ENCODE measurements around the gene ATN1.

Gene ATN1

DNA sequence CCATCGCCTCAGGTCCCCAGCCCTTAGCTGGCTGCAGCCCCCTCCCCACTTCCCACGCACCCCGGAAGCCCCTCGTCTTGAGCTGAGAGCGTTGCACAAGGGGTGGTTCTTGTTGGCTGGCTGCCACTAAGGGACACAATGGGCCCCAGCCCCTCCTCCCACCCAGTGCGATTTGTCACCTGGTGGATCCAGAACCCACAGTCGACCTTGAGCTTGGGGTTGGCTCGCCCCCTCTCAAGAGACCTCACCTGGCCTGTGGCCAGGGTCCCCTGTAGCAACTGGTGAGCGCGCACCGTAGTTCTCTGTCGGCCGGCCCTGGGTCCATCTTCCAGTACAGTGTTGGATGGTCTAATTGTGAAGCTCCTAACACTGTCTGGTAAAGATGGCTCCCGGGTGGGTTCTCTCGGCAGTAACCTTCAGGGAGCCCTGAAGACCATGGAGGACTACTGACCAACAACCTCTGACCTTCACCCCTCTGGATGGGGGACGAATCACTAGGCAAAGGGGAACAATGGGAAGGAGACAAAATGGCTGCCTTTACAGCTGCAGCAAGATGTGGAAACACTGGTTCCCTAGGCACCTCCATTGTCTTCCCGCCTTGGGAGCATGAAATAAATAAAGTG is 36.1 kb downstream of the ATN1 start:
- CTCF ChIA-PET, result interaction anchor here (0.6 to 7.7 kb wide), 17 partner anchors 9 to 345 kb away, joined by 3 to 138 read pairs (median 5); partner anchors contain the start of genes C12orf57, C1R, LPCAT3 and PTPN6
- POLR2A ChIA-PET, result interaction anchor here (1.6 to 4.1 kb wide), 5 partner anchors 19 to 112 kb away, joined by 6 to 67 read pairs (median 9); partner anchors contain the start of genes C12orf57, CDCA3, RNU7-1 and SPSB2
- Histone ChIP-seq H3K4me3 (ENCODE audit: low read depth, low read length) (no peak overlapping the region), H3K9me3 (ENCODE audit: control insufficient read depth, insufficient read depth, low read depth, low read length) (no peaks in the 10 kb centered on the region), H3K27ac (ENCODE audit: extremely low read depth, low read depth, low read length) (peak overlapping the region; percentile 35; the same call in 1 of the 2 replicates), H3K4me1 (ENCODE audit: control insufficient read depth, insufficient read depth, low read length) (peaks cover 2% of the 10 kb centered on the region; the same call in 1 of the 2 replicates), H3K36me3 (ENCODE audit: control insufficient read depth in 2 of 2, insufficient read depth in 1 of 2, low read length in 2 of 2) (peaks cover 12 to 50% of the 10 kb centered on the region in 2 experiments)
- no peak for TF ChIP-seq GLI2 (tag by site-specific recombination; IDR thresholded peaks at IDR 0.05; ENCODE audit: borderline replicate concordance, low read depth)
- TF ChIP-seq HOXC10 (CRISPR knock-in tag; IDR thresholded peaks at IDR 0.05), result no peak
- no peak for TF ChIP-seq ZNF747 (tag by site-specific recombination; IDR thresholded peaks at IDR 0.05)
- 0 out of 2 replicates have a peak, but pooled peaks have one; percentile 11 for TF ChIP-seq ZFHX2 (tag by site-specific recombination; conservative IDR thresholded peaks at IDR 0.05)
- no peak for TF ChIP-seq GLIS1 (tag by site-specific recombination; IDR thresholded peaks at IDR 0.05)
- TF ChIP-seq ZNF416 (tag by site-specific recombination; IDR thresholded peaks at IDR 0.05), result no peak
- TF ChIP-seq ZSCAN23 (tag by site-specific recombination; IDR thresholded peaks at IDR 0.05), result no peak
- TF ChIP-seq RBAK (tag by site-specific recombination; IDR thresholded peaks at IDR 0.05), result no peak

GRCh38 chr12:6964605-6965025 is 36.9 kb downstream of the ATN1 start:
- TF ChIP-seq ZNF707 (tag by site-specific recombination; IDR thresholded peaks at IDR 0.05) (no peak), SCRT2 (tag by site-specific recombination; IDR thresholded peaks at IDR 0.05) (peak; percentile 34; the same call in 1 of the 2 replicates)
- peaks cover 14 to 55% of the 10 kb centered on the region in 2 experiments for H3K36me3 ChIP-seq (ENCODE audit: control insufficient read depth in 2 of 2, insufficient read depth in 1 of 2, low read length in 2 of 2)
- no peak overlapping the region for H3K4me3 ChIP-seq (ENCODE audit: low read depth, low read length)
- ChIA-PET CTCF (interaction anchor here (0.6 to 7.7 kb wide), 25 partner anchors 10 to 333 kb away, joined by 3 to 138 read pairs (median 5); partner anchors contain the start of genes C12orf57, C1R, LPCAT3 and PTPN6), POLR2A (interaction anchor here (0.9 to 4.1 kb wide), 6 partner anchors 19 to 113 kb away, joined by 4 to 67 read pairs (median 8); partner anchors contain the start of genes C12orf57, CDCA3, RNU7-1 and SPSB2)
- peak overlapping the region; percentile 1; the same call in 1 of the 2 replicates for H3K27ac ChIP-seq (ENCODE audit: extremely low read depth, low read depth, low read length)
- H3K9me3 ChIP-seq (ENCODE audit: control insufficient read depth, insufficient read depth, low read depth, low read length), result no peaks in the 10 kb centered on the region
- H3K4me1 ChIP-seq (ENCODE audit: control insufficient read depth, insufficient read depth, low read length), result peaks cover 2% of the 10 kb centered on the region; the same call in 1 of the 2 replicates

- ChIA-PET POLR2A (interaction anchor here (0.9 to 4.1 kb wide), 6 partner anchors 20 to 113 kb away, joined by 4 to 67 read pairs (median 8); partner anchors contain the start of genes C12orf57, CDCA3, RNU7-1 and SPSB2), CTCF (interaction anchor here (0.6 to 7.7 kb wide), 26 partner anchors 9 to 333 kb away, joined by 3 to 138 read pairs (median 5); partner anchors contain the start of genes C12orf57, C1R, PTPN6 and RNU7-1)
- Histone ChIP-seq H3K9me3 (ENCODE audit: control insufficient read depth, insufficient read depth, low read depth, low read length) (no peaks in the 10 kb centered on the region), H3K27ac (ENCODE audit: extremely low read depth, low read depth, low read length) (peak overlapping the region; percentile 1; the same call in 1 of the 2 replicates), H3K4me1 (ENCODE audit: control insufficient read depth, insufficient read depth, low read length) (peaks cover 2% of the 10 kb centered on the region; the same call in 1 of the 2 replicates), H3K36me3 (ENCODE audit: control insufficient read depth in 2 of 2, insufficient read depth in 1 of 2, low read length in 2 of 2) (peaks cover 14 to 55% of the 10 kb centered on the region in 2 experiments), H3K4me3 (ENCODE audit: low read depth, low read length) (no peak overlapping the region)
- TF ChIP-seq ZNF623 (tag by site-specific recombination; IDR thresholded peaks at IDR 0.05) (no peak), ZBTB17 (tag by site-specific recombination; IDR thresholded peaks at IDR 0.05) (peak; percentile 62), ZSCAN16 (tag by site-specific recombination; IDR thresholded peaks at IDR 0.05) (no peak), ZNF76 (tag by site-specific recombination; IDR thresholded peaks at IDR 0.05; ENCODE audit: borderline replicate concordance, low read depth) (no peak), ZEB2 (tag by site-specific recombination; IDR thresholded peaks at IDR 0.05) (0 out of 2 replicates have a peak, but pooled peaks have one; percentile 19), ZNF660 (tag by site-specific recombination; IDR thresholded peaks at IDR 0.05) (peak; percentile 87), ZNF600 (tag by site-specific recombination; IDR thresholded peaks at IDR 0.05) (peak; percentile 34; the same call in 1 of the 2 replicates), SP3 (tag by site-specific recombination; IDR thresholded peaks at IDR 0.05) (peak; percentile 25; the same call in 1 of the 2 replicates), ZSCAN30 (tag by site-specific recombination; IDR thresholded peaks at IDR 0.05) (peak; percentile 89), ZNF549 (tag by site-specific recombination; IDR thresholded peaks at IDR 0.05) (no peak), ZNF48 (tag by site-specific recombination; IDR thresholded peaks at IDR 0.05) (no peak), ZBTB11 (tag by site-specific recombination; conservative IDR thresholded peaks at IDR 0.05; ENCODE audit: low read depth) (0 out of 2 replicates have a peak, but pooled peaks have one; percentile 16)
- TF ChIP-seq, protein P1, sequence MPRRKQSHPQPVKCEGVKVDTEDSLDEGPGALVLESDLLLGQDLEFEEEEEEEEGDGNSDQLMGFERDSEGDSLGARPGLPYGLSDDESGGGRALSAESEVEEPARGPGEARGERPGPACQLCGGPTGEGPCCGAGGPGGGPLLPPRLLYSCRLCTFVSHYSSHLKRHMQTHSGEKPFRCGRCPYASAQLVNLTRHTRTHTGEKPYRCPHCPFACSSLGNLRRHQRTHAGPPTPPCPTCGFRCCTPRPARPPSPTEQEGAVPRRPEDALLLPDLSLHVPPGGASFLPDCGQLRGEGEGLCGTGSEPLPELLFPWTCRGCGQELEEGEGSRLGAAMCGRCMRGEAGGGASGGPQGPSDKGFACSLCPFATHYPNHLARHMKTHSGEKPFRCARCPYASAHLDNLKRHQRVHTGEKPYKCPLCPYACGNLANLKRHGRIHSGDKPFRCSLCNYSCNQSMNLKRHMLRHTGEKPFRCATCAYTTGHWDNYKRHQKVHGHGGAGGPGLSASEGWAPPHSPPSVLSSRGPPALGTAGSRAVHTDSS (tag by site-specific recombination; IDR thresholded peaks at IDR 0.05), result no peak
Measured at GRCh38 chr12:6965026-6965661, 37.4 kb downstream of the ATN1 start.
